B cell (primary cell): ENCODE data around the gene KLK15. TPM values are rescaled to one million over a fixed set of nuclear protein-coding genes. Genes with fewer than 3 reads are reported as not detected.

ENCODE experiments used
- ATAC-seq: fragments of 200-7000 bp; cut with Tn5 transposase; one replicate; pipeline ENCODE4 v1.10.0; 2021; ENCODE audit warnings: low read depth, mild to moderate bottlenecking, moderate number of reproducible peaks, moderate library complexity
- CTCF ChIA-PET: fragments of 350-600 bp; sonication (Branson Sonifier 250); formaldehyde crosslinking; loops from one replicate; lab custom pipeline; 2021; ENCODE audit warnings: antibody characterized with exemption, inconsistent platforms; lab: Charles Lee
- POLR2A ChIA-PET: fragments of 350-600 bp; sonication (Branson Sonifier 250); formaldehyde crosslinking; loops from one replicate; lab custom pipeline; 2021; ENCODE audit warnings: antibody characterized with exemption; lab: Charles Lee
- DNase-seq: peaks from one replicate; pipeline ENCODE4 v3.0.0; 2013
- H2AFZ ChIP-seq: 2 replicates; pipeline ENCODE4 v1.6.1; 2012; ENCODE audit warnings: mild to moderate bottlenecking, low read depth, low read length; ENCODE audit not compliant: insufficient read depth, poor library complexity, severe bottlenecking
- H3K27ac ChIP-seq, 2 donors: 1 replicate in 1 of 2; 2 replicates in 1 of 2; pipeline ENCODE4 v1.5.1; 2012 to 2013; ENCODE audit warnings: low read length in 2 of 2, mild to moderate bottlenecking in 2 of 2, moderate library complexity in 1 of 2
- H3K27me3 ChIP-seq, 4 experiments: fragments of 200-600 bp in 1 of 4; sonication (generic) in 1 of 4; replicated peaks in 1 of 4; 1 replicate in 2 of 4; 2 replicates in 2 of 4; pipeline versions ENCODE4 v1.6.1 to v1.7.0; 2013 to 2016; ENCODE audit warnings: low read length in 3 of 4, mild to moderate bottlenecking in 2 of 4, mixed read lengths in 1 of 4, moderate library complexity in 1 of 4; ENCODE audit not compliant: insufficient read depth in 4 of 4, control insufficient read depth in 3 of 4; ENCODE audit errors: control extremely low read depth in 1 of 4
- H3K36me3 ChIP-seq, 2 experiments: replicated peaks in 1 of 2; 1 replicate in 1 of 2; 2 replicates in 1 of 2; pipeline versions ENCODE4 v1.6.1 to v1.7.1; 2013; ENCODE audit warnings: low read length in 1 of 2; ENCODE audit not compliant: insufficient read depth in 2 of 2, control insufficient read depth in 1 of 2; ENCODE audit errors: control extremely low read depth in 1 of 2, extremely low read depth in 1 of 2
- H3K4me1 ChIP-seq, 2 donors: fragments of 200-600 bp in 1 of 2; sonication (generic) in 1 of 2; 1 replicate in 1 of 2; 2 replicates in 1 of 2; pipeline versions ENCODE4 v1.5.1 to v1.6.1; 2013 to 2017; ENCODE audit warnings: low read length in 2 of 2; ENCODE audit not compliant: control insufficient read depth in 2 of 2, insufficient read depth in 2 of 2
- H3K4me2 ChIP-seq: replicated peaks from 2 replicates; pipeline ENCODE3; 2012; ENCODE audit warnings: mild to moderate bottlenecking, low read depth, low read length; ENCODE audit not compliant: poor library complexity, severe bottlenecking
- H3K4me3 ChIP-seq, 5 experiments: fragments of 200-600 bp in 1 of 5; sonication (generic) in 1 of 5; 1 replicate in 3 of 5; 2 replicates in 2 of 5; pipeline versions ENCODE4 v1.5.1 to v1.7.0; 2011 to 2016; ENCODE audit warnings: low read length in 4 of 5, mild to moderate bottlenecking in 4 of 5, low read depth in 2 of 5, control low read depth in 1 of 5, moderate library complexity in 1 of 5; ENCODE audit not compliant: insufficient read depth in 1 of 5; ENCODE audit errors: control extremely low read depth in 1 of 5, extremely low read depth in 1 of 5
- H3K79me2 ChIP-seq: fragments of 200-600 bp; sonication (generic); one replicate; pipeline ENCODE4 v1.6.0; 2016; ENCODE audit warnings: low read length; ENCODE audit not compliant: control insufficient read depth, insufficient read depth
- H3K9ac ChIP-seq: fragments of 200-600 bp; sonication (generic); 2 replicates; pipeline ENCODE4 v1.6.1; 2017; ENCODE audit warnings: mild to moderate bottlenecking, low read length, moderate library complexity
- H3K9me3 ChIP-seq, 3 donors: one replicate each; pipeline versions ENCODE4 v1.6.1 to v1.7.1; 2013; ENCODE audit warnings: low read length in 2 of 3; ENCODE audit not compliant: control insufficient read depth in 2 of 3, insufficient read depth in 1 of 3; ENCODE audit errors: control extremely low read depth in 1 of 3
- H4K20me1 ChIP-seq: 2 replicates; pipeline ENCODE4 v1.6.0; 2012; ENCODE audit warnings: mild to moderate bottlenecking, low read length; ENCODE audit not compliant: insufficient read depth, control insufficient read depth, poor library complexity, severe bottlenecking
- H3K27ac Mint-ChIP-seq: one replicate; pipeline ENCODE4 v1.8.0; 2021; ENCODE audit warnings: mixed read lengths
- H3K27me3 Mint-ChIP-seq: one replicate; pipeline ENCODE4 v1.8.0; 2021; ENCODE audit warnings: mixed read lengths
- H3K4me1 Mint-ChIP-seq: one replicate; pipeline ENCODE4 v1.8.0; 2021; ENCODE audit warnings: mixed read lengths
- H3K4me3 Mint-ChIP-seq: one replicate; pipeline ENCODE4 v1.8.0; 2021; ENCODE audit warnings: mixed read lengths
- H3K9me3 Mint-ChIP-seq: one replicate; pipeline ENCODE4 v1.8.0; 2022; ENCODE audit warnings: mixed read lengths; ENCODE audit not compliant: insufficient read depth
- EZH2 ChIP-seq: IDR thresholded peaks from 2 replicates; pipeline ENCODE4 v1.6.1; 2012; ENCODE audit warnings: borderline replicate concordance, low read depth, mild to moderate bottlenecking, moderate library complexity, low read length; ENCODE audit not compliant: insufficient read depth, poor library complexity, severe bottlenecking
- WGBS: methylation state at CpG from one replicate; pipeline ENCODE4 v1.1.5; 2013; ENCODE audit warnings: missing lambda C conversion rate; ENCODE audit not compliant: insufficient coverage; 5-methylcytosine and 5-hydroxymethylcytosine counted together
- intact Hi-C: fragments of 100-400 bp; cut with micrococcal nuclease; formaldehyde crosslinking; loops from one replicate; pipeline ENCODE4 v1.10.0; 2022
- polyA plus RNA-seq: library from polyadenylated mRNA; depleted of rRNA; stranded (reverse); fragments of >200 nt; gene quantifications from 2 replicates; pipeline ENCODE4 v1.2.3, GENCODE V29; 2012
- total RNA-seq, 2 donors: library from RNA; stranded (reverse); fragments of 120-200 nt in 1 of 2; gene quantifications; 1 replicate in 1 of 2; 2 replicates in 1 of 2; pipeline versions ENCODE4 v1.2.3 to v1.2.4, GENCODE V29; 2013 to 2022
- TF ChIP-seq, protein P1 (sequence below): fragments of 200-600 bp; IDR thresholded peaks from one replicate; pipeline ENCODE4 v1.8.0; 2022; ENCODE audit warnings: antibody characterized with exemption, mild to moderate bottlenecking

The KLK15 gene
- total and polyA plus RNA-seq, 2 donors (not counting 1 experiment from before 2014, with no cell fraction given), result 0.07 TPM; not detected in 1

DNA sequence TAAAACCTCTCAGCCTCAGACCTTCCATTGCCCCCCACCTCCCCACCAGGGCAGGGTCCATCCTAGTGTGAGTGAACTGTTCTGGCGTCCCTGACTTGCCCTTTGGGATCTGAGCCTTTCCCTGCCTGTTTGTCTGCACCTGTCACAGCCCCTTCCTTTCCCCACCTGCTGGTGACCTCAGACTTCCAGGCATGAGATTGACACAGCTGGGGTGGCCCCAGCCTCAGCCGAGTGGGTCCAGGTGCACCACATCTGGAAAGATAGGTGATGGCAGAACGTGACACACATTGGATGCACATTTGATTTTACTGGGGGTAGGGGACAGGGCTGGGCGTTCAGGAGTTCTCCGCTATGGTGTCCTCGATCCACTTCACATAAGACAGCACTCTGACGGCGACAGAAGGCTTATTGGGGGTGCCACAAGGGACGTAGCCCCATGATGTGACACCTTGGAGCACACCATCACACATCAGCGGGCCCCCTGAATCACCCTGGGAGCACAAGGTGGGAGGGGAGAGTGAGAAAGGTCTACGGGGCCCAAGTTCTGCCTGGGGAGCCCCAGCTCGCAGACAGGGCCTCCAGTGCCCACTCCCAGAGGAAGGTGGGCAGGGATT is 14.4 kb downstream of the KLK15 start:
- intact Hi-C loops, result loop anchor here (1.0 to 5.0 kb wide), 3 partner anchors 14 to 78 kb away; no protein-coding TSS in a partner anchor
- Histone ChIP-seq H3K4me3 (no peak overlapping the region), H3K27ac (no peak overlapping the region), H4K20me1 (no peaks in the 10 kb centered on the region), H2AFZ (no peak overlapping the region), H3K9me3 (peaks cover 0 to 16% (median 0%) of the 10 kb centered on the region in 3 donors), H3K4me2 (peak overlapping the region; percentile 75), H3K79me2 (no peaks in the 10 kb centered on the region), H3K36me3 (no peaks in the 10 kb centered on the region), H3K27me3 (peaks cover 0 to 36% (median 2%) of the 10 kb centered on the region in 4 experiments), H3K4me1 (peaks cover 45 to 61% of the 10 kb centered on the region in 2 donors), H3K9ac (no peak overlapping the region)
- Mint-ChIP-seq H3K27me3 (peaks cover 22% of the 10 kb centered on the region), H3K9me3 (no peaks in the 10 kb centered on the region), H3K27ac (peak overlapping the region; percentile 48), H3K4me1 (peaks cover 68% of the 10 kb centered on the region), H3K4me3 (peak overlapping the region; percentile 93)
- ATAC-seq (no peak), DNase-seq (peak; percentile 53)
- ChIA-PET POLR2A (no interaction called here), CTCF (interaction anchor here (1.4 to 3.1 kb wide), 2 partner anchors 34 to 103 kb away, joined by 3 to 13 read pairs; no protein-coding TSS in a partner anchor)
- TF ChIP-seq, protein P1, sequence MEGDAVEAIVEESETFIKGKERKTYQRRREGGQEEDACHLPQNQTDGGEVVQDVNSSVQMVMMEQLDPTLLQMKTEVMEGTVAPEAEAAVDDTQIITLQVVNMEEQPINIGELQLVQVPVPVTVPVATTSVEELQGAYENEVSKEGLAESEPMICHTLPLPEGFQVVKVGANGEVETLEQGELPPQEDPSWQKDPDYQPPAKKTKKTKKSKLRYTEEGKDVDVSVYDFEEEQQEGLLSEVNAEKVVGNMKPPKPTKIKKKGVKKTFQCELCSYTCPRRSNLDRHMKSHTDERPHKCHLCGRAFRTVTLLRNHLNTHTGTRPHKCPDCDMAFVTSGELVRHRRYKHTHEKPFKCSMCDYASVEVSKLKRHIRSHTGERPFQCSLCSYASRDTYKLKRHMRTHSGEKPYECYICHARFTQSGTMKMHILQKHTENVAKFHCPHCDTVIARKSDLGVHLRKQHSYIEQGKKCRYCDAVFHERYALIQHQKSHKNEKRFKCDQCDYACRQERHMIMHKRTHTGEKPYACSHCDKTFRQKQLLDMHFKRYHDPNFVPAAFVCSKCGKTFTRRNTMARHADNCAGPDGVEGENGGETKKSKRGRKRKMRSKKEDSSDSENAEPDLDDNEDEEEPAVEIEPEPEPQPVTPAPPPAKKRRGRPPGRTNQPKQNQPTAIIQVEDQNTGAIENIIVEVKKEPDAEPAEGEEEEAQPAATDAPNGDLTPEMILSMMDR, result no peak
- TF ChIP-seq EZH2, result no peak
- WGBS, result 54% methylated on average over 8 of the region's 12 CpGs
